HG02852 (cell line): Measurements from ENCODE around the gene AGBL1.

ENCODE experiments used
- ATAC-seq: cut with Tn5 transposase; IDR thresholded peaks from one replicate; pipeline ENCODE4 v1.9.1; 2021; ENCODE audit warnings: mild to moderate bottlenecking, moderate library complexity; ENCODE audit not compliant: unreplicated experiment

AGBL1 gene

GRCh38 chr15:86905625-86906256 is 826.1 kb downstream of the AGBL1 start:
- ATAC-seq: no peak

- ATAC-seq: no peak
These were observed 826.7 kb downstream of the AGBL1 start for GRCh38 chr15:86906376-86906775.

GRCh38 chr15:86911022-86911421 is 831.4 kb downstream of the AGBL1 start:
- ATAC-seq: no peak

DNA sequence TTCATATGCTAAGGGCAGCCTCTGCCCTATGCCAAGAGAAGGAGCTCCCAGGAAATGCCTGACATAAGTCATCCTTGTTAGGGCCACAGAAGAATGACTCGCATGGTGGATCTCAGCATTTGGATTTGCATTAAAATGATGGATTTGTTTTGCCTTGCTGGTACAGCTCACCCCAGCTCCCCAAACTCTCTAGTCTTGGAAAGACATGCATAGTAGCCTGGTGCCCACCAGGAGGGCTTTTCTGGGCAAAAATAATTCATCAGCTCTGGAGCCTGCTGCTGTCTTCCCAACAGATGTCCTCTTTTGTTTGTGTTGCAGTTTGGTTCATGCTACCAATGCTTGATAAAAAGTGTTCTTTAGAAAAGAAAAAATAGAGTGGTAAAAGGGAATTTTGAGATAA is 833.0 kb downstream of the AGBL1 start:
- no peak for ATAC-seq

- ATAC-seq: no peak
These were observed 836.2 kb downstream of the AGBL1 start for GRCh38 chr15:86915811-86916331.

GRCh38 chr15:86916671-86917360 is 837.1 kb downstream of the AGBL1 start:
- no peak for ATAC-seq

- no peak for ATAC-seq
These were observed 837.6 kb downstream of the AGBL1 start for GRCh38 chr15:86917361-86917671.

- no peak for ATAC-seq
These were observed 839.9 kb downstream of the AGBL1 start for GRCh38 chr15:86919581-86919980.

GRCh38 chr15:86929461-86929860 is 849.8 kb downstream of the AGBL1 start:
- ATAC-seq: no peak

DNA sequence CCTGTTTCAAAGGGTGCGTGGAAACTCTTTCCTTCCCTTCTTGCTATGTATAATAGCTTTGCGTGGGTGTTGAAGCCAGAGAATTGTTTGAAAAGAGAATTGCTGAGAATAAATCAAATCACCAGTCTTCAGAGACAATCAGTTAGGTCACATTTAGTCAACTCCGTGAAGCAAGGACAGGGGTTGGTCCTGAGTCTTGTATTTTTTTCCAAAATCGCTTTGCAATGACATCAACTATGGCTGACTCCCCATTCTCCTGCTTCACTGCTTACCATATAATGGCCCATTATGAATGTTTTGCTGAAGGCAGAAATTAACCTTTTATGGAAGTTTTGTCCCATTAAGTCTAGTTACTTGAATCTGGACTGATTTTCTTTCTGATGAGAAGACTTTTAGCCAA is 852.8 kb downstream of the AGBL1 start:
- ATAC-seq: no peak

GRCh38 chr15:86935841-86936240 is 856.2 kb downstream of the AGBL1 start:
- ATAC-seq: no peak

GRCh38 chr15:86942285-86942684 is 862.6 kb downstream of the AGBL1 start:
- no peak for ATAC-seq

DNA sequence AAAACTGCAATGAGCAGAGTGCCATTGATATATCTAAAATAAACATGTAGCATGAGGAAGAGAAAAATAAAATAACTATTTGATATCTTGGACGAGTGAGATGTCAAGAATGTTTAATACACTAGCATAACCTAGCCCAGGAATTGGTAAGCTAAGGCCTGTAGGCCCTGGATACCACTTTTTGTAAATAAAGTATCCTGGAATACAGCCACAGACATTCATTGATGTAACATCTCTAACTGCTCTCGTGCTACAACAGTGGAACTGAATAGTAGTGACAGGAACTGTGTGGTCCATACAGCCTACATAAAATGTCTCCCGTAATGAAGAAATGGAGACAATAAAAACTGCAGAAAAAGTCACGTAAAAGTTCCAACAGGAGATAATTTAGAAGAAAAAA is 869.0 kb downstream of the AGBL1 start:
- no peak for ATAC-seq

- no peak for ATAC-seq
These were observed 879.6 kb downstream of the AGBL1 start for GRCh38 chr15:86959254-86959653.

DNA sequence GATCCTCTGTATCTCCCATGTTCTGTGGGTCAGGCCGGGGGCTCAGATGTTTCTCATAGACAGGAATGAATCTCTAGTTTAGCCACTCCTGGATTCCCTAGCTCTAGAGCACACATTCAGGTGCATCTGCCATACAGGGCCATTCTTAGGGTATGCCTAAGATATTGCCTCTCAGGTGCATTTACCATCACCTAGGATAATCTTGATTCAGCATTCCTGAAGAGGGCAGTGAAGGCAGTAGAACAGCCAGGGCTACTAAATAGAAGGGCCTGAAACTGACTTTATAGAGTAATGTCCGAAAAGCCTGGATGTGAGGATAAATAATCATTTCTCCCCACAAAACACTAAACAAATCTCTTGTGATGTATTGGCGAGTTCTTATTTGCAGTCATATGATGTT is 882.0 kb downstream of the AGBL1 start:
- ATAC-seq: no peak

- ATAC-seq: no peak
These were observed 884.6 kb downstream of the AGBL1 start for GRCh38 chr15:86964271-86964670.

GRCh38 chr15:86968244-86968643 is 888.6 kb downstream of the AGBL1 start:
- no peak for ATAC-seq

DNA sequence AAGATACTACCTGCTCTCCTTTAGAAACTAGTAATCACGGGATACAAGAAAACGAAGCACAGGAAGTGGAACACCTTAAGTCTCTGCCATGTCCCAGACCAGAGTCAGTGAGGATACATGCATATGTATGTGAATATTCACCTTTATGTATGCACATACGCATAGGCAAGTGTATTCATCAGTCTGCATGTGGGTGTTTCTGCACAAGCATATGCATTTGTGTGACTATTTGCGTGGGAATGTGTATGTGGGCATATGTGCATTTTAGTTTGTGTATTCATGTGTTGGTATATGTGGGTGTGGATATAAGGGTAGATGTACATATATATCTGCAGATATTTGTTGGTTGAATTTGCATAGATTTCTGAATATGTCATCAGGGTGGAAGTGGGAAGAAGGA is 889.7 kb downstream of the AGBL1 start:
- no peak for ATAC-seq

DNA sequence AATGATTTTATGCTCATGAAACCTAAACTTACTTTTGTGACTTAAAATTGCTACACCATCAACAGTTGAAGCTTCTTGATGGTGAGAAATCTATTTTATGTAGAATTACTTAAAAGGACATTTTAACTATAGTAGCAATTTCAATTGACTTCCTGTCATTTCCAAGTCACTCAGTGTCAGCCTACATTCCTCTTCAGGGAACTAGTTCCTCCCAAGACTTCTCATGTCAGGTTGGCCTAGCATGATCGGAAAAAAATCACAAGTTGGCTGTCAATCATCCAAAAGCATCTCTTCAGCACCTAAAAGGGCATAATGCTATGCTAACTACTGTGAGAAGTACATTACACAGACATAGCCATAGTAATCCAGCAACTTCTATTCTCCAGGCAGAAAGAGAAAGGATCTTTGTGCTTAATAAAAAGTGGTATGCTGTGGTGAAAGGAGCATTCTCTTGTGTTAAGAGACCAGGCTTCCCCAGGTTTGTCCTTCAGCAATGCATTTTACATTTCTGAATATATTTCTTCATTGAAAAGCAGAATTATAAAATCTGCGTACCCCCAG is 893.7 kb downstream of the AGBL1 start:
- no peak for ATAC-seq

GRCh38 chr15:86988033-86988432 is 908.4 kb downstream of the AGBL1 start:
- ATAC-seq: no peak

DNA sequence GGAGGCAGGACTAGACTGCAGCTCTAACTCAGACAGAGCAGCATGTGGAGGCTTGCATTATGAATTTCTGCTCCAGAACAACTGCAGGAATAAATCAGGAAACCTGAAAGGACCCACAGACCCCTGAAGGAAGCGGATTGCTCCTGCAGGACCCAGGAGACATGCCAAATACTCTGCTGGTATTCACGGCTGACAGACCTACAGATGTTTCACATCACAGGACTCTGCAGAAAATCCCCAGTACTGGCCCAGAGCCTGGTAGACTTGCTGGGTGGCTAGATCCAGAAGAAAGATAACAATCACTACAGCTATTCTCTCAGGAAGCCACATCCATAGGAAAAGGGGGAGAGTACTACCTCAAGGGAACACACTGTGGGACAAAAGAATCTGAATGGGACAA is 942.1 kb downstream of the AGBL1 start:
- ATAC-seq: no peak

DNA sequence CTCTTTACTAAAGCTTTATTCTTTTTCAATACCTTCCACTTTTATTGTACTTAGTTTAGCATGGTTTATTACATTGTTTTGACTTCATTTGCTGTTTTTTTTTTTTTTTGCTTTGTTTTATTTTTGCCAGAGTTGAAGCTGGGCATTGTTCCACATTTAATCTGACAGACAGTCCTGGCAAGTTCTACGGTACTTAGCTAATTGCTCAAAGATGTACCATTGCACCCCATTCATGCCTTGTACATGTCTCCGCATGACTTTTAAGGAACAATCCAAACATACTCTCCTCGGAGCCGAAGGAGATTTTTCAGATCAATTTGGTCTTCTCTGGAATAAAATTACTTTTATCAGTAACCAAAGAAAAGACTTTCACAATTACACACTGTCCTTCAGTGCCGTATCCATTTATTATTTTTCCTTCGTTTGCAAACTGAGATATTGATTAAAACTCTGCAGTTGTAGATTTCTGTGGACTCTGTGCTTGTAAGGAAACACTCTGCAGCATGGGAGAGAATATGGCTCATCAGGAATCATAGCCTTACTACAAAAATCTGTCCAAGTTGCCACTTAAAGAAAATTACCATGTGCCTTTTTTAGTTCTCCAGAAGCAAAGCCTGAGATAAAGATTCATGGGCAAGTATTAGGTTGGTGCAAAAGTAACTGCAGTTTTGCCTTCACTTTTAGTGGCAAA is 952.0 kb downstream of the AGBL1 start:
- ATAC-seq: no peak
